Lower lobe of right lung (tissue), 2 donors: ENCODE results near the gene ZDHHC22. TPM values are rescaled to one million over a fixed set of nuclear protein-coding genes. Genes with fewer than 3 reads are reported as not detected.

Experiments used
- ATAC-seq, 2 donors: fragments of 200-7000 bp; cut with Tn5 transposase; one replicate each; pipeline ENCODE4 v1.9.1; 2020 to 2022; ENCODE audit warnings: mild to moderate bottlenecking in 2 of 2, moderate library complexity in 2 of 2
- DNase-seq: peaks from one replicate; pipeline ENCODE4 v3.0.0-alpha.2; 2020
- H3K27ac ChIP-seq: fragments of 200-600 bp; one replicate; pipeline ENCODE4 v1.8.0; 2022
- H3K27me3 ChIP-seq: fragments of 200-600 bp; one replicate; pipeline ENCODE4 v1.8.0; 2022; ENCODE audit warnings: low read depth
- H3K36me3 ChIP-seq: fragments of 200-600 bp; one replicate; pipeline ENCODE4 v1.8.0; 2022; ENCODE audit warnings: mild to moderate bottlenecking
- H3K4me1 ChIP-seq: fragments of 200-600 bp; one replicate; pipeline ENCODE4 v1.8.0; 2022
- H3K4me3 ChIP-seq: fragments of 200-600 bp; one replicate; pipeline ENCODE4 v1.8.0; 2022; ENCODE audit warnings: mild to moderate bottlenecking
- H3K9me3 ChIP-seq: fragments of 200-600 bp; one replicate; pipeline ENCODE4 v1.8.0; 2022
- intact Hi-C: fragments of 100-400 bp; cut with DNase I; formaldehyde crosslinking; loops from one replicate; pipeline ENCODE4 v1.11.0; 2022
- total RNA-seq: library from RNA; stranded (reverse); fragmentation: NEBNext Ultra II Directional; extraction: Animal tissue kit (Norgen Biotek cat#: 25700); gene quantifications from one replicate; pipeline ENCODE4 v1.2.1, GENCODE V29; 2021
- TF ChIP-seq, protein P1 (sequence below): fragments of 200-600 bp; IDR thresholded peaks from one replicate; pipeline ENCODE4 v1.8.0; 2022; ENCODE audit warnings: antibody characterized with exemption, mild to moderate bottlenecking
- donor health status: DM: no; HTN: yes; CAD: no; lungs with severe emphysema.

Gene ZDHHC22
- total RNA-seq, 1 donor from 2014 or later = not detected

DNA sequence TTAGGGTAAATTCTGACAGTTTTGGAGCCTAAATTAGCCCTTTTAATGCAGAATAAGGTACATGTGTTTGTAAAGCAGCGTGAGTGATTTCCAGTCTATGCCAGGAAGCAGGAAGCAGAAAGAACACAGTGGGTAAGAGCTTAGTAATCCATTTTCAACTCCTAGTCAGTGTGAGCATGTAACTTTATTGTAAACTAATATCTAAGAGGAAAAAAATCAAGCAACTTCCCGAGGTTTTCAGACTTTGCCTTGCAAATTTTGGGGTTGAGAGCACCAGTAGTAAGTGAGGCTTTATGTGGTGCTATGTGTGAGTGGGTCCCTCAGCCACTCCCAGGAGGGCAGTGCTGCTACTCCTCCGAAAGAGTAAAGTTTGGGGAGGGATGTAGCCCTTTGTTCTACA, 40.6 kb downstream of the ZDHHC22 start:
- H3K27ac ChIP-seq = no peak overlapping the region
- DNase-seq = no peak
- intact Hi-C loops = no loop called here
- H3K27me3 ChIP-seq = no peaks in the 10 kb centered on the region
- TF ChIP-seq, protein P1, sequence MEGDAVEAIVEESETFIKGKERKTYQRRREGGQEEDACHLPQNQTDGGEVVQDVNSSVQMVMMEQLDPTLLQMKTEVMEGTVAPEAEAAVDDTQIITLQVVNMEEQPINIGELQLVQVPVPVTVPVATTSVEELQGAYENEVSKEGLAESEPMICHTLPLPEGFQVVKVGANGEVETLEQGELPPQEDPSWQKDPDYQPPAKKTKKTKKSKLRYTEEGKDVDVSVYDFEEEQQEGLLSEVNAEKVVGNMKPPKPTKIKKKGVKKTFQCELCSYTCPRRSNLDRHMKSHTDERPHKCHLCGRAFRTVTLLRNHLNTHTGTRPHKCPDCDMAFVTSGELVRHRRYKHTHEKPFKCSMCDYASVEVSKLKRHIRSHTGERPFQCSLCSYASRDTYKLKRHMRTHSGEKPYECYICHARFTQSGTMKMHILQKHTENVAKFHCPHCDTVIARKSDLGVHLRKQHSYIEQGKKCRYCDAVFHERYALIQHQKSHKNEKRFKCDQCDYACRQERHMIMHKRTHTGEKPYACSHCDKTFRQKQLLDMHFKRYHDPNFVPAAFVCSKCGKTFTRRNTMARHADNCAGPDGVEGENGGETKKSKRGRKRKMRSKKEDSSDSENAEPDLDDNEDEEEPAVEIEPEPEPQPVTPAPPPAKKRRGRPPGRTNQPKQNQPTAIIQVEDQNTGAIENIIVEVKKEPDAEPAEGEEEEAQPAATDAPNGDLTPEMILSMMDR = no peak
- peaks cover 6% of the 10 kb centered on the region for H3K36me3 ChIP-seq
- H3K4me1 ChIP-seq = peaks cover 49% of the 10 kb centered on the region
- H3K9me3 ChIP-seq = no peaks in the 10 kb centered on the region
- H3K4me3 ChIP-seq = no peak overlapping the region
- ATAC-seq = no peak

DNA sequence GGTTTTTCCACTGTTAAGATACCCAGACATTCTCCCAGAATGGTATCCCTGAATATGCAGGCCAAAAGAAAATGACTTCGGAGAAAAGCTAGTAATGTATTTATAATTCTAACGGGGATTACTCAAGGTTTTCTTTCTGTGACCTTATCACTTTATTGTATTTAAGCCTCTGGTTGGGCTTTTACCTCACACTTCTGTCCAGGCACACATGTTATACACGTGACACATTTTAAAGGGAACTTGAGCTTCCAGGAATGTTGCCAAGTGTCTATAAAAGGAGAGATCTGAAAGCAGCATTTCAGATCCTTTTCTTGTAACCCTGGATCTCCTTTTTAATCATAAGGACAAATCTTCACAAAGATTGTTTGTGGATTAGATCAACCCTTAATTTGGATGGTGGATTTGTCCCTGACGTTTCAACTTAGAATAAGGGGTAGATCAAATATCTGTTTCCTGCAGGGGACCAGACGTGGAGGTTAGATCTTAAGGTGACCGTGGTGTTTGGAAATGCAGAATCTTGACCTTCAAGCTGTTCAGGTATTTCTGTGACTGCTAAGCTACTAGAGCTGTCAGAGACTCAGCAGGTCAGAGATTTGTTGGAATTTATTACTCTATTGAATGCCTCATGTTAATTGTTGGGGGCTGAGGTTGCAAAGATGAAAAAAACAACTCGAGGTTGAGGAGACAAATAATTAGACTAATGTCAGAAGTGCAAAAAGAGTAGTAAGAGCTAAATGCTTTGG, 42.0 kb downstream of the ZDHHC22 start:
- H3K36me3 ChIP-seq = no peaks in the 10 kb centered on the region
- peak overlapping the region; percentile 94 for H3K27ac ChIP-seq
- H3K9me3 ChIP-seq = no peaks in the 10 kb centered on the region
- H3K4me3 ChIP-seq = peak overlapping the region; percentile 72
- TF ChIP-seq, protein P1 = no peak
- no peak for DNase-seq
- no peaks in the 10 kb centered on the region for H3K27me3 ChIP-seq
- peaks cover 49% of the 10 kb centered on the region for H3K4me1 ChIP-seq
- intact Hi-C loops = no loop called here
- no peak for ATAC-seq

DNA sequence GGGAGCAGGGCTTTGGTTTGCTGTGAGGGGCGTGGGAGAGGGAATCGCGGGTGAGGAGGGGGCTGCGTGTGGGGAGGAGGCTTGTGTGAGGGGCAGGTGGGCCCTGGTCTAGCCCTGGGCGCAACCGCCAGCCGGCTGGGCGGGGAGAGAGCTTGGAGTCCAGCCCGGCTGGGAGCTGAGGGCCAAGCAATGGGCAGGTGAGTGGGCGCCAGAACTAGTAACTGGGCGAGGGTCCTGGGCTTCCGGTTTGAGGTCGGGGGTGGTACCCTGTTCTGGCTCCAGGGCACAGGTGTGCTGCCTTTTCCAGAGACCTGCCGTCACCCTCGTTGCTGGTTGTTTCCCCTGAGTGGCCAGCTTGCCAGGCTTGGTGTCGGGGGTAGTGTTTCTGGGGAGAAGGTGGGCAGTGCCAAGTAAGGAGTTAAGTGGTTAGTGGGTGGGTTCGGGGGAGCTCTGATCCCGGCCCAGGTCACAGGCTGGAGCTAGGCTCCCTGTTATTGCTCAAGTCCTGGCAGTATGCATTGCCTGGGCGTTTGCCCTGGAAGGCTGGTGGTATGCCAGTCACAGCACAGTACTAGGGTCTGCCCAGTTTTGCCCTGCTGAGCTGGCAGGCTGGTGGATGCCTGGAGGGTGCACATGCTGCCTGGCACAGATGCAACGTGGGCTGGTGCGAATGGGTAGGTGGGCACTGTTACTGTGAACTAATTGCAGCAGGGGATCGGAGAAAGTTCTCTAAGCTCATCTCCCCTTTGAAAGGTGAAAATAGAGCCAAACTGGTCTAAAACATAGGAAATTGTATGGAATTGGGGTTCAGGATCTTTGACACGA, 42.9 kb downstream of the ZDHHC22 start:
- no peaks in the 10 kb centered on the region for H3K9me3 ChIP-seq
- H3K27ac ChIP-seq = peak overlapping the region; percentile 94
- no peaks in the 10 kb centered on the region for H3K27me3 ChIP-seq
- H3K4me1 ChIP-seq = peaks cover 43% of the 10 kb centered on the region
- peak; percentile 72 for DNase-seq
- H3K4me3 ChIP-seq = peak overlapping the region; percentile 72
- ATAC-seq = peak; percentile 50 to 51
- TF ChIP-seq, protein P1 = no peak
- intact Hi-C loops = no loop called here
- H3K36me3 ChIP-seq = no peaks in the 10 kb centered on the region

GRCh38 chr14:77097700-77098528, 43.7 kb downstream of the ZDHHC22 start, which contains the start of gene CIPC:
Gene CIPC, plus strand, starts transcription at chr14:77098258. Its CDS starts 7,451 bp downstream, at chr14:77105709.
- peak; percentile 100 for DNase-seq
- Histone ChIP-seq H3K9me3 (no peaks in the 10 kb centered on the region), H3K36me3 (no peaks in the 10 kb centered on the region), H3K4me3 (peak within 1 kb of the TSS; percentile 72), H3K27me3 (no peaks in the 10 kb centered on the region), H3K4me1 (peaks cover 43% of the 10 kb centered on the region), H3K27ac (peak within 1 kb of the TSS; percentile 94)
- TF ChIP-seq, protein P1 = no peak
- intact Hi-C loops = no loop called here
- ATAC-seq = peak; percentile 96 to 99
